Stromal cell of bone marrow (primary cell): ENCODE data around the gene DNAJB1.
"Not testable (repeated sequence)": the region's sequence is repeated elsewhere in the genome, so short reads cannot be mapped to it uniquely, and the experiment has no call there.

Experiments used
- DNase-seq: peaks from one replicate; pipeline ENCODE4 v3.0.0-alpha.2; 2012; ENCODE audit warnings: low read depth

Gene DNAJB1

GRCh38 chr19:14520543-14520942 lies 2.3 kb upstream of the DNAJB1 start:
- DNase-seq: no peak

DNA sequence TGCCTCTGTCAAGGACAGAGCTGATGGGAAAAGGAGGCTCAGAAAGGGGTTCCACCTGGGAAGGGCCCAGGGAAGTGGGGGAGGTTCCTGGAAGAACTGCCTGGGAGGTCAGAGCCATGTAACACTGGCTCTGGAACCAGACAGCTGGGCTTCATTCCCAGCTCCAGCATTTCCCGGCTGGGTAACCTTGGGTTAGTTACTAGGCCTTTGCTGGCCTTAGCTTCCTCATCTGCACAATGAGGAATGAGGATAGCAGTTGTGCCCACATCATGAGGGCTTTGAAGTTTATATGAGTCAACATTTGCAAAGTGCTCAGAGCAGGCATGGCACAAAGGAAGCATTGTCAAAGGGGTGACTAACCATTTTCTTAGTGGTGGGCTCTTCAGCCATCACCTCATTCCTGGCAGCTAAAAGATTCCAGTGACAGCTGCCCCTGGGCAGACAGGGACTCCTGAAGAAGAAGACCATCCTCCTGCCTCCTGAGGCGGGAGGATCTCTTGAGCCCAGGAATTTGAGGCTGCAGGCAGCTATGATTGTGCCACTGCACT lies 1.7 kb upstream of the DNAJB1 start:
- peak; percentile 60 for DNase-seq

DNA sequence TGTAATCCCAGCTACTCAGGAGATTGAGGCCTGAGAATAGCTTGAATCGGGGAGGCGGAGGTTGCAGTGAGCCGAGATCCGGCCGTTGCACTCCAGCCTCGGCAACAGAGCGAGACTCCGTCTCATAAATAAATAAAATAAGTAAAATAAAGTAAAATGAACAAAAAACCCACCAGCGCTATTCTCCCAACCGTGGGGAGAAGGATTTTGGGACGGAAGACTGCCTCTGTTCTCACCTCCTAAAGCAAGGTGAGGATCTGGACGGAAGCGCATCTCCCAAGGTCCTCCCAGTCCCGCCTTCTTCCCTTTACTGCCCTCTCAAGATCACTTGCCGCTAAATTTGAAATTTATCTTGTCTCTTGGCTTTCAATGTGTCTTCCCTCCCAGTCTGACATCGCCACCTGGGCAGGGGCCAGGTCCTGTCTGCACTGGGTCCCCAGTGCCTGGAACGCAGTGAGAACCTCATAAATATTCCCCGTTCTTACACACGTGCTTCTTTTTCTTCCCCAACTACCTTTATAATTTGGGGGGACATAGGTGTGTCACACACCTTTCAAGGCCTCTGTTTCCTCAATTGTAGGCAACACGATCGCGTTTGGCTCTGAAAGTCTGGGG lies 1.2 kb upstream of the DNAJB1 start:
- DNase-seq: no peak

DNA sequence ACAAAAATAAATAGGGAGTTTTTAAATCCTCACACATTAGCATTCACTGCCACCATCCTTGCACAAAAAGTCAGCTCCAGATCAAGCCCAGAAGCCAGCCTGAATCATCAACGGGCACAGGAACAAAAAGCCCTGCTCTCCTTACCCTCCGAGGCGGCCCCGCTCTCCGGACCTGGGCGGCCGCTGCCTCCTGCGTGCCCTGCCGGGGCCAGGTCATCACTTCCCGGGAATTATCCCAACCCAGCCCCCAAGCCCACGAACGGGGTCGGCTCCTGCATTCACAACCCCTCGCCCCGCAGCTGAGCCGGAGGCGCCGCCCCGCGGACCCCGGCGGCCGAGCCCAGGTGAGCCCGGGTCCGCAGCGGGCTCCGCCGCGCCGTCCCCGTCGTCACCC lies 754 bp downstream of the DNAJB1 start:
- no peak for DNase-seq

DNA sequence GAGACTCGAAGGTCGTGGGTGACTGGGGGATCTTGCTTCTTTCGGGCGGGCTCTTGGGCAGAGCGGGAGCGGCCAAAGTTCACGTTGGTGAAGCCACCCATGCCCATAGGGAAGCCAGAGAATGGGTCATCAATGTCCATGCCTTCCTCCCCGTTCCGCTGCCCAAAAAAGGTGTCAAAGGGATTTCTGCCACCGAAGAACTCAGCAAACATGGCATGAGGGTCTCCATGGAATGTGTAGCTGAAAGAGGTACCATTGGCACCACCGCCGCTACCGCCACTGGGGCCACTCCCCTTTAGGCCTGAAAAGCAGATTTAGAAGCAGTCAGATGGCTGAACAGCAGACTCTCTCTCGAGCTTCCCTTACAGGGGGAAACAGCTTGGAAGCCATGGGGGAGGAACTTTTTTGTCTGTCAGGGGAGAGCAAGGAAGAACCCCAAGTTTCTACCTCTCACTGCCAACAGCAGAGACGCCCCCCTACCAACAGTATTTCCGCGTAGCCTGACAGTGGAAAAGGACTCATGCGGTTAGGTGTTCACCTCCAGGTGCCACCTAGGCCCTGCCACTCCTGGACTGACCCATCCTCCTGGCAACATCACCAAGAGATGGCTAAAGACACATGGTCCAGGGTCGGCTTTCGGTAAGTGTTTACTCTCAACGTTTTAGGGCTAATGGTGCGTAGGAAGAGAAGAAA lies 1.3 kb downstream of the DNAJB1 start:
- DNase-seq: no peak

GRCh38 chr19:14516048-14516534 lies 2.1 kb downstream of the DNAJB1 start:
- no peak for DNase-seq

- no peak for DNase-seq
Observed at GRCh38 chr19:14515501-14516047, 2.6 kb downstream of the DNAJB1 start.

GRCh38 chr19:14514215-14514863 lies 3.9 kb downstream of the DNAJB1 start:
- DNase-seq: no peak

DNA sequence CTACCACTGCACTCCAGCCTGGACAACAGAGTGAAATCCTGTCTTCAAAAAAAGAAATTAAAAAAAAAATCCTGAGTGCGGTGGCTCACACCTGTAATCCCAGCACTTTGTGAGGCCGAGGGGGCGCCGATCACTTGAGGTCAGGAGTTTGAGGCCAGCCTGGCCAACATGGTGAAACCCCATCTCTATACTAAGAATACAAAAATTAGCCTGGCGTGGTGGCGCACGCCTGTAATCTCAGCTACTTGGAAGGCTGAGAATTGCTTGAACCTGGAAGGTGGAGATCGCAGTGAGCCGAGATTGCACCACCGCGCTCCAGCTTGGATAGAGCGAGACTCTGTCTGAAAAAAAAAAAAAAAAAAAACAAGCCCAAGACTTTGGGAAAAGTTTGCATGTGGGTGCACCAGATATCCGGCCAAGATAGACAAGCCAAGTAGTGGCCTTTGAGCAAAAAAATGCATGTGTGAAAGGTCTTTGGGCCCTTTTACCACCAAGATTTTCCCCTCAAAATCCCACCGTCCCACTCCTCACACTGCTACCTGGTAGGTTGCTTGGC lies 5.7 kb downstream of the DNAJB1 start:
- DNase-seq: no peak

- DNase-seq: no peak
Observed at GRCh38 chr19:14511229-14511593, 7.0 kb downstream of the DNAJB1 start.

GRCh38 chr19:14510311-14511228 lies 7.6 kb downstream of the DNAJB1 start:
- peak; percentile 76 for DNase-seq

- DNase-seq: no peak
Observed at GRCh38 chr19:14507704-14508542, 10.3 kb downstream of the DNAJB1 start.

DNA sequence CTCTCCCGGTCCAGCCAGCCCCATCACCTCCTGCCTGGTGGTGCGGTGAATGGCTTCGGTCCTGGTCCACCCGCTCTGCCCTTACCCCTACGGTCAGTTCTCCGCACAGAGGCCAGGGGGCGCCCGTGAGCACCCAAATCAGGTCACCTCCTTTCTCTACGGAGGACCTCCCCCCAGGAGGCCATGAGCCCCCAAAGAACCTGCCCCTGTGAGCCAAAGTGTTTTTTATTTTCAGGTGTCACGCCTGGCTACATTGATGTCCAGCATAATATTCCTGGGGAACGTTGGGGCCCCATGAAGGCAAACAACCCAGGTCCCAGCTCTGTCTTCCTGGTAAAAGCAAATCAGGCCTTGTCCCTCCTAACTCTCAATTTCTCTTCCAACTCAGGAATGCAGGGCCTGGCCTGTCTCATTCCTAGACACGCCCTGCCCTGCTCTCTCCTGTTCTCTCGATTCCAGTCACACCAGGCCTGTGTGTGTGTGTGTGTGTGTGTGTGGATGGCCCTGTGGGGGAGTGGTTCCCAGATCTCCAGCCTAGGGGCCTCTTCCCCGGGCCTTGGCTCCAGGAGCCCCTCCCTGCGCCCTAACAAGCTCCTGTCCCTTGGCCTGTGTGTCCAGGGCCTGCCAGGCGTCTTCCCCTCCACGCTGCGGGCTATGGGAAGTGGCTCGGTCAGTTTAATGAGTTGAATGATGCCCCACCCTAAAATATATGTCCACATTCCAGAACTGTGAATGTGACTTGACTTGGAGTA lies 12.5 kb downstream of the DNAJB1 start:
- no peak for DNase-seq

DNA sequence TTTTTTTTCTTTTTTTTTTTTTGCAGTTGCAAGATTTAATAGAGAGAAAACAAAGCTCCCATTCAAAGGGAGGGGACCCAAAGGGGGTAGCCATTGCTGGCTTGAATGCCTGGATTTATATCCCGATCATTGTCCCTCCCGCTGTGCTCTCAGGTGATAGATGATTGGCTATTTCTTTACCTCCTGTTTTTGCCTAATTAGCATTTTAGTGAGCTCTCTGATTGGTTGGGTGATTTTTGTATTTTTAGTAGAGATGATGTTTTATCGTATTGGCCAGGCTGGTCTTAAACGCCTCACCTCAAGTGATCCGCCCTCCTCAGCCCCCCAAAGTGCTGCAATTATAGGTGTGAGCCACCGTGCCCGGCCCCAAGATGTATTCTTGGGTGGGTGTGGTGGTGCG lies 13.6 kb downstream of the DNAJB1 start:
- not testable (repeated sequence) for DNase-seq

- DNase-seq: no peak
Observed at GRCh38 chr19:14503285-14503684, 14.9 kb downstream of the DNAJB1 start.

DNA sequence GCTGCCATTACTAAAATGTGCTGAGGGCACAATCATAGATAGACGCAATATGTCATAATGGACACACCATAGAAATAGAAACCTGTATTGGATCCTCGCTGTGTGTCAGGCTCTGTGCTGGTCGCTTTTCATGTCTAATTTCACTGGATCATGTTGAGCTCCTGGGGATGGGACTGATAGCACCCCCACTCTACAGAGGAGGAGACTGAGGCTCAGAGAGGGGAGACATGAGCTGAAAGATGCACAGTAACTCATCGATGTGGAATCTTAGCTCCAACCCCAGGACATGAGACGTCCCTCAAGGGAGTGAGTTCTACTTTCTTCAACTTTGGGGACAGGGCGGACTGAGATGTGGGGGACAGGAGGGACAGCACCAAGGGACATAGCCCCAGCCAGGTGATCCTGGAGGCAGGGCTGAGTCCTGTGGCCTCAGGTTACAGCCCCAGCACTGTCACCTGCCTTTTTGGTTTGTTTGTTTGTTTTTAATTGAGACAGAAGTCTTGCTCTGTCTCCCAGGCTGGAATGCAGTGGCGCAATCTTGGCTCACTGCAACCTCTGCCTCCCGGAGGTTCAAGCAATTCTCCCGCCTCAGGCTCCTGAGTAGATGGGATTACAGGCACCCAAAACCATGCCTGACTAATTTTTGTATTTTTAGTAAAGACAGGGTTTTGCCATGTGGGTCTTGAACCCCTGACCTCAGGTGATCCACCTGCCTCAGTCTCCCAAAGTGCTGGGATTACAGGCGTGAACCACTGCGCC lies 15.7 kb downstream of the DNAJB1 start:
- DNase-seq: no peak

DNA sequence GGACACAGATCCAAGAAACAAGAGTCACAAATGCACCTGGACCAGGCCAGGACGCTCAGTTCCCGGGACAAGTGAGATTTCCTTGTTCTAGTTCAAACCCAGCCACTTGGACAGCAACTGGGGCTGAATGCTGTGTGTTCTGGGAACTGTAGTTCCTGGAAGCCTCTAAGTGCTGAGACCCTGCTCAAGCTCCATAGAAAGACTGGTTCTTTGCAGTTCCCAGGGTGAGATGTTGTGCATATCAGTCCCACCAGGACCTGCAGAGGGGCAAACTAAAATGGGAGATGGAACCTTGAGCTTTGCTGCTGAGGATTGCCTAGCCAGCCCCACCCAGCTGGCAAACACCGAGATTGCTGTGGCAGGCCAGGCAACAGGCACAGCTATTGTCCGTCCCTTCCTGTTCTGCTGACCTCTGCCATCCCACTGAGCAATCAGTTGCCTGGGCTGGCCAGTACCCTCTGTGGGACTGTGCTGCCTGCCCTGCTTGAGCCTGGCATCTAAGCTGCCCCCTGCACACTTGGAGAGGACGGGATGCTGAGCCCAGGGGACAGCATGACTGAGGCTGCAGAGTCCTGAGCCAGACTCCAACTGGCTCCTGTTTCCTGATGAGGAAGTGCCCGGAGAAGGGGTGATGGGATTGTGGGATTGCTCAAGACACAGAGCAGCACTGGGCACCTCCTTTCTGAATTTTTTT lies 20.8 kb downstream of the DNAJB1 start:
- no peak for DNase-seq

GRCh38 chr19:14496834-14497227 lies 21.4 kb downstream of the DNAJB1 start:
- DNase-seq: no peak
